Neural cell (in vitro differentiated cells): ENCODE data around the gene FYN. TPM values are rescaled to one million over a fixed set of nuclear protein-coding genes. Genes with fewer than 3 reads are reported as not detected.

Experiments used
- H2AFZ ChIP-seq: fragments of 200-600, 300-800 bp; sonication (generic), shearing (Covaris generic); 2 replicates; pipeline ENCODE4 v1.6.0; 2014; ENCODE audit warnings: low read depth, mild to moderate bottlenecking, antibody characterized with exemption, low read length, moderate library complexity
- H3F3A ChIP-seq: fragments of 200-600 bp; shearing (Covaris generic); 2 replicates; pipeline ENCODE4 v1.6.1; 2016; ENCODE audit warnings: mild to moderate bottlenecking, moderate library complexity, mixed read lengths, antibody characterized with exemption, low read length; ENCODE audit not compliant: insufficient read depth, poor library complexity, severe bottlenecking
- H3K27ac ChIP-seq: fragments of 200-600, 300-800 bp; sonication (generic), shearing (Covaris generic); 2 replicates; pipeline ENCODE4 v1.5.1; 2014; ENCODE audit warnings: mild to moderate bottlenecking, low read length, moderate library complexity
- H3K27me3 ChIP-seq: fragments of 300-800, 200-600 bp; sonication (generic), shearing (Covaris generic); 2 replicates; pipeline ENCODE4 v1.6.0; 2014; ENCODE audit warnings: mild to moderate bottlenecking, low read depth, low read length, moderate library complexity; ENCODE audit not compliant: insufficient read depth
- H3K36me3 ChIP-seq: fragments of 300-800, 200-600 bp; sonication (generic), shearing (Covaris generic); 2 replicates; pipeline ENCODE4 v1.5.1; 2014; ENCODE audit warnings: mild to moderate bottlenecking, antibody characterized with exemption, low read length, moderate library complexity; ENCODE audit not compliant: insufficient read depth
- H3K4me2 ChIP-seq: fragments of 300-800, 200-600 bp; sonication (generic), shearing (Covaris generic); 2 replicates; pipeline ENCODE4 v1.6.0; 2014; ENCODE audit warnings: mild to moderate bottlenecking, low read length
- H3K4me3 ChIP-seq: fragments of 300-800, 200-600 bp; sonication (generic), shearing (Covaris generic); 2 replicates; pipeline ENCODE4 v1.5.1; 2014; ENCODE audit warnings: mild to moderate bottlenecking, low read length, moderate library complexity
- H3K79me2 ChIP-seq: fragments of 200-600 bp; shearing (Covaris generic); replicated peaks from 2 replicates; pipeline ENCODE4 v1.6.0; 2014; ENCODE audit warnings: mild to moderate bottlenecking, low read length, moderate library complexity; ENCODE audit not compliant: insufficient read depth
- H3K9ac ChIP-seq: fragments of 300-800, 200-600 bp; sonication (generic), shearing (Covaris generic); 2 replicates; pipeline ENCODE4 v1.6.1; 2016; ENCODE audit warnings: mild to moderate bottlenecking, low read length, mixed read lengths
- H3K9me2 ChIP-seq: fragments of 200-600 bp; shearing (Covaris generic); 2 replicates; pipeline ENCODE4 v1.6.1; 2016; ENCODE audit warnings: mild to moderate bottlenecking, low read length, mixed read lengths; ENCODE audit not compliant: insufficient read depth
- H3K9me3 ChIP-seq: fragments of 200-600, 300-800 bp; sonication (generic), shearing (Covaris generic); 2 replicates; pipeline ENCODE4 v1.6.1; 2016; ENCODE audit warnings: mild to moderate bottlenecking, mixed run types, low read length, moderate library complexity, mixed read lengths
- H4K20me1 ChIP-seq: fragments of 200-600 bp; shearing (Covaris generic); 2 replicates; pipeline ENCODE4 v1.6.1; 2016; ENCODE audit warnings: mild to moderate bottlenecking, mixed run types; ENCODE audit not compliant: insufficient read depth
- CTCF ChIP-seq: fragments of 450-650 bp; IDR thresholded peaks from 2 replicates; pipeline ENCODE4 v1.5.1; 2014; ENCODE audit warnings: antibody characterized with exemption, mild to moderate bottlenecking, moderate library complexity; ENCODE audit not compliant: poor library complexity, severe bottlenecking
- EP300 ChIP-seq: fragments of 450-650 bp; conservative IDR thresholded peaks from 2 replicates; pipeline ENCODE4 v1.6.1; 2014; ENCODE audit warnings: antibody characterized with exemption, mild to moderate bottlenecking, moderate library complexity; ENCODE audit not compliant: poor library complexity, severe bottlenecking
- EZH2 ChIP-seq: fragments of 200-600, 300-800 bp; shearing (Covaris generic), sonication (generic); IDR thresholded peaks from 2 replicates; pipeline ENCODE4 v1.6.1; 2014; ENCODE audit warnings: antibody characterized with exemption, low read length, borderline replicate concordance, mild to moderate bottlenecking; ENCODE audit not compliant: insufficient read depth, poor library complexity, severe bottlenecking
- MXI1 ChIP-seq: fragments of 450-650 bp; conservative IDR thresholded peaks from 2 replicates; pipeline ENCODE4 v1.6.1; 2014; ENCODE audit warnings: antibody characterized with exemption, mild to moderate bottlenecking; ENCODE audit not compliant: poor library complexity, severe bottlenecking
- POLR2AphosphoS5 ChIP-seq: IDR thresholded peaks from 2 replicates; pipeline ENCODE4 v1.6.1; 2012
- RAD21 ChIP-seq: fragments of 450-650 bp; conservative IDR thresholded peaks from 2 replicates; pipeline ENCODE4 v1.6.1; 2014; ENCODE audit warnings: antibody characterized with exemption, mild to moderate bottlenecking, moderate library complexity
- REST ChIP-seq: IDR thresholded peaks from 2 replicates; pipeline ENCODE4 v1.6.1; 2012; ENCODE audit warnings: borderline replicate concordance
- SMC3 ChIP-seq: fragments of 450-650 bp; conservative IDR thresholded peaks from 2 replicates; pipeline ENCODE4 v1.6.1; 2014; ENCODE audit warnings: antibody characterized with exemption, mild to moderate bottlenecking, moderate library complexity; ENCODE audit not compliant: poor library complexity
- TAF1 ChIP-seq: IDR thresholded peaks from 2 replicates; pipeline ENCODE4 v1.6.1; 2012; ENCODE audit warnings: low read depth
- polyA plus RNA-seq: library from polyadenylated mRNA; depleted of rRNA; stranded (reverse); fragments of >200 nt; gene quantifications from 2 replicates; pipeline ENCODE4 v1.2.3, GENCODE V29; 2014

Gene FYN
- polyA plus RNA-seq, 1 donor from 2014 or later: 277 TPM

- Histone ChIP-seq H3K9ac (no peak overlapping the region), H3K4me2 (no peak overlapping the region), H3K79me2 (peaks cover 4% of the 10 kb centered on the region), H3K27me3 (no peaks in the 10 kb centered on the region), H3K9me3 (peaks cover 4% of the 10 kb centered on the region), H3K4me3 (no peak overlapping the region), H3F3A (peaks cover 4% of the 10 kb centered on the region), H3K36me3 (peaks cover 9% of the 10 kb centered on the region), H3K27ac (no peak overlapping the region), H2AFZ (no peak overlapping the region), H3K9me2 (no peaks in the 10 kb centered on the region), H4K20me1 (no peaks in the 10 kb centered on the region)
- no peak for TF ChIP-seq EP300
- TF ChIP-seq REST: no peak
- TF ChIP-seq TAF1: no peak
- no peak for TF ChIP-seq MXI1
- TF ChIP-seq POLR2AphosphoS5: no peak
- TF ChIP-seq CTCF: no peak
- no peak for TF ChIP-seq EZH2
- no peak for TF ChIP-seq RAD21
- TF ChIP-seq SMC3: no peak
These were observed 137.1 kb downstream of the FYN start for GRCh38 chr6:111736005-111736608.

- no peak for TF ChIP-seq EZH2
- no peak for TF ChIP-seq RAD21
- TF ChIP-seq EP300: no peak
- TF ChIP-seq REST: no peak
- TF ChIP-seq SMC3: no peak
- TF ChIP-seq CTCF: no peak
- no peak for TF ChIP-seq POLR2AphosphoS5
- TF ChIP-seq MXI1: no peak
- no peak for TF ChIP-seq TAF1
- Histone ChIP-seq H3K9me3 (peaks cover 4% of the 10 kb centered on the region), H3K9me2 (no peaks in the 10 kb centered on the region), H3K36me3 (peaks cover 7% of the 10 kb centered on the region), H2AFZ (no peak overlapping the region), H3K27me3 (no peaks in the 10 kb centered on the region), H3K4me2 (no peak overlapping the region), H3K27ac (no peak overlapping the region), H3K4me3 (no peak overlapping the region), H4K20me1 (no peaks in the 10 kb centered on the region), H3K9ac (no peak overlapping the region), H3K79me2 (peaks cover 4% of the 10 kb centered on the region), H3F3A (peaks cover 6% of the 10 kb centered on the region)
These were observed 138.9 kb downstream of the FYN start for GRCh38 chr6:111734068-111735061.
